Measurements from ENCODE around the gene HS1BP3. TPM values are rescaled to one million over a fixed set of nuclear protein-coding genes. Genes with fewer than 3 reads are reported as not detected.

The HS1BP3 gene
- total and polyA plus RNA-seq, 2 of the 13 experiments (the other 11 are each of a cell fraction or from before 2014, with no cell fraction given), result 15.2 to 22.0 TPM

- TF ChIP-seq, protein P1, sequence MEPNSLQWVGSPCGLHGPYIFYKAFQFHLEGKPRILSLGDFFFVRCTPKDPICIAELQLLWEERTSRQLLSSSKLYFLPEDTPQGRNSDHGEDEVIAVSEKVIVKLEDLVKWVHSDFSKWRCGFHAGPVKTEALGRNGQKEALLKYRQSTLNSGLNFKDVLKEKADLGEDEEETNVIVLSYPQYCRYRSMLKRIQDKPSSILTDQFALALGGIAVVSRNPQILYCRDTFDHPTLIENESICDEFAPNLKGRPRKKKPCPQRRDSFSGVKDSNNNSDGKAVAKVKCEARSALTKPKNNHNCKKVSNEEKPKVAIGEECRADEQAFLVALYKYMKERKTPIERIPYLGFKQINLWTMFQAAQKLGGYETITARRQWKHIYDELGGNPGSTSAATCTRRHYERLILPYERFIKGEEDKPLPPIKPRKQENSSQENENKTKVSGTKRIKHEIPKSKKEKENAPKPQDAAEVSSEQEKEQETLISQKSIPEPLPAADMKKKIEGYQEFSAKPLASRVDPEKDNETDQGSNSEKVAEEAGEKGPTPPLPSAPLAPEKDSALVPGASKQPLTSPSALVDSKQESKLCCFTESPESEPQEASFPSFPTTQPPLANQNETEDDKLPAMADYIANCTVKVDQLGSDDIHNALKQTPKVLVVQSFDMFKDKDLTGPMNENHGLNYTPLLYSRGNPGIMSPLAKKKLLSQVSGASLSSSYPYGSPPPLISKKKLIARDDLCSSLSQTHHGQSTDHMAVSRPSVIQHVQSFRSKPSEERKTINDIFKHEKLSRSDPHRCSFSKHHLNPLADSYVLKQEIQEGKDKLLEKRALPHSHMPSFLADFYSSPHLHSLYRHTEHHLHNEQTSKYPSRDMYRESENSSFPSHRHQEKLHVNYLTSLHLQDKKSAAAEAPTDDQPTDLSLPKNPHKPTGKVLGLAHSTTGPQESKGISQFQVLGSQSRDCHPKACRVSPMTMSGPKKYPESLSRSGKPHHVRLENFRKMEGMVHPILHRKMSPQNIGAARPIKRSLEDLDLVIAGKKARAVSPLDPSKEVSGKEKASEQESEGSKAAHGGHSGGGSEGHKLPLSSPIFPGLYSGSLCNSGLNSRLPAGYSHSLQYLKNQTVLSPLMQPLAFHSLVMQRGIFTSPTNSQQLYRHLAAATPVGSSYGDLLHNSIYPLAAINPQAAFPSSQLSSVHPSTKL (CRISPR knock-in tag; IDR thresholded peaks at IDR 0.05), result no peak
- TF ChIP-seq SATB2 (CRISPR knock-in tag; IDR thresholded peaks at IDR 0.05) (no peak), ZNF790 (CRISPR knock-in tag; IDR thresholded peaks at IDR 0.05; ENCODE audit: borderline replicate concordance) (no peak)
These were observed 48.2 kb upstream of the HS1BP3 start (continued) for GRCh38 chr2:20698916-20699613.

GRCh38 chr2:20697322-20697934, 46.5 kb upstream of the HS1BP3 start:
- H3K9ac ChIP-seq (ENCODE audit: insufficient read depth, low read depth, low read length), result no peak overlapping the region
- no peaks in the 10 kb centered on the region for H3K27me3 ChIP-seq (ENCODE audit: control insufficient read depth in 1 of 2, insufficient read depth in 2 of 2, low read length in 2 of 2)
- ATAC-seq, result peak; percentile 69
- no peaks in the 10 kb centered on the region for H3K9me3 ChIP-seq (ENCODE audit: low read length)
- peak overlapping the region; percentile 36; the same call in 1 of the 2 replicates for H3K4me2 ChIP-seq (ENCODE audit: low read depth, low read length)
- in situ Hi-C loops (cut with HindIII; ENCODE audit: extremely low pct_ligation_motif_present, low pct_unique_long_range_greater_than_20kb) (no loop called here), intact Hi-C loops (cut with micrococcal nuclease; ENCODE audit: unreplicated experiment) (no loop called here)
- ChIA-PET CTCF (ENCODE audit: low intra/inter-chr PET ratio, low total read pairs) (no interaction called here), POLR2A (no interaction called here)
- H4K20me1 ChIP-seq (ENCODE audit: insufficient read depth, low read length), result no peaks in the 10 kb centered on the region
- H3K27ac ChIP-seq (ENCODE audit: extremely low read length, insufficient read depth, low read length), result no peak overlapping the region
- no peak overlapping the region for H2AFZ ChIP-seq (ENCODE audit: low read length)
- H3K79me2 ChIP-seq (ENCODE audit: insufficient read depth, low read length), result no peaks in the 10 kb centered on the region
- peaks cover 6 to 33% of the 10 kb centered on the region in 2 experiments for H3K36me3 ChIP-seq (replicated peaks in 1 of 2; ENCODE audit: control insufficient read depth in 1 of 2, insufficient read depth in 2 of 2, low read length in 2 of 2)
- peaks cover 15% of the 10 kb centered on the region for H3K4me1 ChIP-seq (ENCODE audit: insufficient read depth, low read length)
- 44% methylated on average over 2 of the region's 2 CpGs for WGBS (ENCODE audit: low lambda C conversion rate)
- FAIRE-seq, result peak; percentile 82
- BruUV-seq (replicated peaks), result TSS peak; percentile 10
- no peak overlapping the region for H3K4me3 ChIP-seq (replicated peaks in 1 of 3; ENCODE audit: insufficient read depth in 1 of 3, low read depth in 2 of 3, low read length in 3 of 3)
- DNase-seq (ENCODE audit: low spot score), result no peak
- TF ChIP-seq, protein P2, sequence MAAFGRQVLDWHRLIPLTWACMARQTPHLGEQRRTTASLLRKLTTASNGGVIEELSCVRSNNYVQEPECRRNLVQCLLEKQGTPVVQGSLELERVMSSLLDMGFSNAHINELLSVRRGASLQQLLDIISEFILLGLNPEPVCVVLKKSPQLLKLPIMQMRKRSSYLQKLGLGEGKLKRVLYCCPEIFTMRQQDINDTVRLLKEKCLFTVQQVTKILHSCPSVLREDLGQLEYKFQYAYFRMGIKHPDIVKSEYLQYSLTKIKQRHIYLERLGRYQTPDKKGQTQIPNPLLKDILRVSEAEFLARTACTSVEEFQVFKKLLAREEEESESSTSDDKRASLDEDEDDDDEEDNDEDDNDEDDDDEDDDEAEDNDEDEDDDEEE (CRISPR knock-in tag; IDR thresholded peaks at IDR 0.05), result no peak
- TF ChIP-seq JDP2 (CRISPR knock-in tag; IDR thresholded peaks at IDR 0.05; ENCODE audit: borderline replicate concordance) (no peak), NR2F6 (IDR thresholded peaks at IDR 0.05) (peak; percentile 37; the same call in 1 of the 2 replicates), NR2F6 (CRISPR knock-in tag; IDR thresholded peaks at IDR 0.05) (no peak), ZNF230 (CRISPR knock-in tag; IDR thresholded peaks at IDR 0.05) (no peak), ZNF766 (CRISPR knock-in tag; IDR thresholded peaks at IDR 0.05; ENCODE audit: borderline replicate concordance) (no peak), ZMYM2 (CRISPR knock-in tag; IDR thresholded peaks at IDR 0.05) (no peak), ZNF672 (CRISPR knock-in tag; IDR thresholded peaks at IDR 0.05) (no peak), MXI1 (IDR thresholded peaks at IDR 0.05; ENCODE audit: borderline replicate concordance, low read depth, low read length) (no peak)
- TF ChIP-seq, protein P3, sequence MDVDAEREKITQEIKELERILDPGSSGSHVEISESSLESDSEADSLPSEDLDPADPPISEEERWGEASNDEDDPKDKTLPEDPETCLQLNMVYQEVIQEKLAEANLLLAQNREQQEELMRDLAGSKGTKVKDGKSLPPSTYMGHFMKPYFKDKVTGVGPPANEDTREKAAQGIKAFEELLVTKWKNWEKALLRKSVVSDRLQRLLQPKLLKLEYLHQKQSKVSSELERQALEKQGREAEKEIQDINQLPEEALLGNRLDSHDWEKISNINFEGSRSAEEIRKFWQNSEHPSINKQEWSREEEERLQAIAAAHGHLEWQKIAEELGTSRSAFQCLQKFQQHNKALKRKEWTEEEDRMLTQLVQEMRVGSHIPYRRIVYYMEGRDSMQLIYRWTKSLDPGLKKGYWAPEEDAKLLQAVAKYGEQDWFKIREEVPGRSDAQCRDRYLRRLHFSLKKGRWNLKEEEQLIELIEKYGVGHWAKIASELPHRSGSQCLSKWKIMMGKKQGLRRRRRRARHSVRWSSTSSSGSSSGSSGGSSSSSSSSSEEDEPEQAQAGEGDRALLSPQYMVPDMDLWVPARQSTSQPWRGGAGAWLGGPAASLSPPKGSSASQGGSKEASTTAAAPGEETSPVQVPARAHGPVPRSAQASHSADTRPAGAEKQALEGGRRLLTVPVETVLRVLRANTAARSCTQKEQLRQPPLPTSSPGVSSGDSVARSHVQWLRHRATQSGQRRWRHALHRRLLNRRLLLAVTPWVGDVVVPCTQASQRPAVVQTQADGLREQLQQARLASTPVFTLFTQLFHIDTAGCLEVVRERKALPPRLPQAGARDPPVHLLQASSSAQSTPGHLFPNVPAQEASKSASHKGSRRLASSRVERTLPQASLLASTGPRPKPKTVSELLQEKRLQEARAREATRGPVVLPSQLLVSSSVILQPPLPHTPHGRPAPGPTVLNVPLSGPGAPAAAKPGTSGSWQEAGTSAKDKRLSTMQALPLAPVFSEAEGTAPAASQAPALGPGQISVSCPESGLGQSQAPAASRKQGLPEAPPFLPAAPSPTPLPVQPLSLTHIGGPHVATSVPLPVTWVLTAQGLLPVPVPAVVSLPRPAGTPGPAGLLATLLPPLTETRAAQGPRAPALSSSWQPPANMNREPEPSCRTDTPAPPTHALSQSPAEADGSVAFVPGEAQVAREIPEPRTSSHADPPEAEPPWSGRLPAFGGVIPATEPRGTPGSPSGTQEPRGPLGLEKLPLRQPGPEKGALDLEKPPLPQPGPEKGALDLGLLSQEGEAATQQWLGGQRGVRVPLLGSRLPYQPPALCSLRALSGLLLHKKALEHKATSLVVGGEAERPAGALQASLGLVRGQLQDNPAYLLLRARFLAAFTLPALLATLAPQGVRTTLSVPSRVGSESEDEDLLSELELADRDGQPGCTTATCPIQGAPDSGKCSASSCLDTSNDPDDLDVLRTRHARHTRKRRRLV (CRISPR knock-in tag; IDR thresholded peaks at IDR 0.05), result no peak

Data from HepG2 (cell line).